GM19193 (cell line): ENCODE results near the gene FAHD2A.

Source experiments
- POLR2A ChIP-seq: IDR thresholded peaks from 4 replicates; pipeline ENCODE4 v1.6.1; 2011; ENCODE audit not compliant: insufficient read depth, insufficient read length; ENCODE audit errors: extremely low read depth

Gene FAHD2A

DNA sequence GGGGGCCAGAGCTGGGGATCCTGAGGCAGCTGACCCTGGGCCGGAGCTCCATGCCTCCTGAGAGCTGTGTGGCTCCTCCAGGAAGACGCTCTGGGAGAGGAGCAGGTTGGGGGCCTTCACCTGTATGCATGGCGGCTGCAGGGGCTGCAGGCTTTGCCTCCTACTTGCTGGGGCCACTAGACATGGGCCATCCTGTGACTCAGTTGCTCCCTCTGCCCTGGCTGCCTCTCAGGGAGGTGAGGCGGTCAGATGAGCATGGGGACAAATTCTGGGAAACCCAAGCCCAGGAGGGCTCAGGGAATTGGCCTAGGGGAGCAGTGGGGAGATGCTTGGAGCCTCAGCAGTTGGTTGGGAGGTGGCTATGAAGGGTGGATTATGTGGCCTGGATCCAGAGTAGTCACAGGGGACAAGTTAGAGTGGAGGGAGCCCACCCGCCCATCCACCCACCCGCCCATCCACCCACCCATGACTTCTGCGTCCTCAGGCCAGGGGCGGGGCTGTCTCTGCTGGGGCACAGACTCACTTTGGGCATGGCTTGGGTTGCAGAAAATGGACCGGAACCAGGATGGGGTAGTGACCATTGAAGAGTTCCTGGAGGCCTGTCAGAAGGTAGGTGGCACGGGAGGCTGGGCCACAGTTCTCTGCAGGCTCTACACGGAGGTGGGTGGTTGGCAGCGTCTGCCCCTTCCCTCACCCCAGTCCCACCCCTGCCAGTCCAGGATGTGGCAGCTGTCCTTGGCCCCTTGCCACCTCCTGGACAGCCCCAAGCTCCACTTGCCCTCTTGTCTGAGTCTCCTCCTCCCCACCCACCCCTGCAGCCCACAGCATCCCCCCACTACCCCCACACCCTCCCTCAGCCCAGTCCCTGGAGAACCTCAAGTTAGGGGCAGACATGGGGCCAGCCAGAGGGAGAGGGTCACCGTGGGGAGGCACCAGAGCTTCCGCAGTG, 19.5 kb upstream of the FAHD2A start:
- TF ChIP-seq POLR2A: no peak

DNA sequence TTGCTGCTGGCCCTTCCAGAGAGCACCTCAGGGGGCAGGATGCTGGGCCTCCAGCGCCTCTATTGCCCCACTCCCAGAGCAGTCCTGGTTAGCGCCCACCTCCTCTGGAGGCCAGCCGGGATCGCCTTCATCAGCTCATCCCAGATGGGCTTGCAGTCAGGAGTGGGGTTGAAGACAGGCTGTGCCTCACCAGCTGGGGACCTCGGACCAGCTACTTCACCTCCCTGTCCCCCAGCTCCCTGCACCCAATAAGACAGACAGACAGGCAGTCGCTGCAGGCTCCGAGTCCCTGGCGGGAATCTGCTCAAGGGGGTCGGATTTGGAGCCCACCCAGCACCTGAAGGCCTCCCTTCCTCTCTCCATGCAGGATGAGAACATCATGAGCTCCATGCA, 18.9 kb upstream of the FAHD2A start:
- TF ChIP-seq POLR2A: no peak

DNA sequence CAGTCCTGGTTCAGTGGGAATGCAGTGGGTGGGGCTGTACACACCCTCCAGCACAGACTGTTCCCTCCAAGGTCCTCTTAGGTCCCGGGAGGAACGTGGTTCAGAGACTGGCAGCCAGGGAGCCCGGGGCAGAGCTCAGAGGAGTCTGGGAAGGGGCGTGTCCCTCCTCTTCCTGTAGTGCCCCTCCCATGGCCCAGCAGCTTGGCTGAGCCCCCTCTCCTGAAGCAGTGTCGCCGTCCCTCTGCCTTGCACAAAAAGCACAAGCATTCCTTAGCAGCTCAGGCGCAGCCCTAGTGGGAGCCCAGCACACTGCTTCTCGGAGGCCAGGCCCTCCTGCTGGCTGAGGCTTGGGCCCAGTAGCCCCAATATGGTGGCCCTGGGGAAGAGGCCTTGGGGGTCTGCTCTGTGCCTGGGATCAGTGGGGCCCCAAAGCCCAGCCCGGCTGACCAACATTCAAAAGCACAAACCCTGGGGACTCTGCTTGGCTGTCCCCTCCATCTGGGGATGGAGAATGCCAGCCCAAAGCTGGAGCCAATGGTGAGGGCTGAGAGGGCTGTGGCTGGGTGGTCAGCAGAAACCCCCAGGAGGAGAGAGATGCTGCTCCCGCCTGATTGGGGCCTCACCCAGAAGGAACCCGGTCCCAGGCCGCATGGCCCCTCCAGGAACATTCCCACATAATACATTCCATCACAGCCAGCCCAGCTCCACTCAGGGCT, 17.5 kb upstream of the FAHD2A start:
- TF ChIP-seq POLR2A: no peak

DNA sequence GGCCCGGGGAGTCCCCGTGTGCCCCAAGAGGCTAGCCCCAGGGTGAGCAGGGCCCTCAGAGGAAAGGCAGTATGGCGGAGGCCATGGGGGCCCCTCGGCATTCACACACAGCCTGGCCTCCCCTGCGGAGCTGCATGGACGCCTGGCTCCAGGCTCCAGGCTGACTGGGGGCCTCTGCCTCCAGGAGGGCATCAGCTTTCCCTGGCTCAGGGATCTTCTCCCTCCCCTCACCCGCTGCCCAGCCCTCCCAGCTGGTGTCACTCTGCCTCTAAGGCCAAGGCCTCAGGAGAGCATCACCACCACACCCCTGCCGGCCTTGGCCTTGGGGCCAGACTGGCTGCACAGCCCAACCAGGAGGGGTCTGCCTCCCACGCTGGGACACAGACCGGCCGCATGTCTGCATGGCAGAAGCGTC, 16.9 kb upstream of the FAHD2A start:
- no peak for TF ChIP-seq POLR2A

DNA sequence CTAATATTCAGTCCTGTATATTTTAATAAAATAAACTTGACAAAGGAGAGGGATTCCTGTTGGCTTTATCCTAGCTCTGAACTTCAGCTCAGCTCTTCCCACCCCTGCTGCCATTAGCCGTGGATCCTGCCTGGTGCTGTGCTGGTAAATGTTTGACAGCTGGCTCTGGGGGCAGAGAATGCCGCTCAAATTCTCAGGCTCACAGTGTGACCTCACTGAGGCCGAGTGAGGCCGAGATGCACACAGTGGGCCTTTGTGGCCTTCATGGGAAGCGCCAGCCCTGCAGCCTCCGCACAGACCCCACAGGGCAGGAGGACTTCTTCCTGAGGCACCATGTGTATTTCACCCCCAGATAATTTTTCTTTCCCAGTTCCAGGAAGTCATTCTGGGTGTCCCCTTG, 16.5 kb upstream of the FAHD2A start:
- no peak for TF ChIP-seq POLR2A

DNA sequence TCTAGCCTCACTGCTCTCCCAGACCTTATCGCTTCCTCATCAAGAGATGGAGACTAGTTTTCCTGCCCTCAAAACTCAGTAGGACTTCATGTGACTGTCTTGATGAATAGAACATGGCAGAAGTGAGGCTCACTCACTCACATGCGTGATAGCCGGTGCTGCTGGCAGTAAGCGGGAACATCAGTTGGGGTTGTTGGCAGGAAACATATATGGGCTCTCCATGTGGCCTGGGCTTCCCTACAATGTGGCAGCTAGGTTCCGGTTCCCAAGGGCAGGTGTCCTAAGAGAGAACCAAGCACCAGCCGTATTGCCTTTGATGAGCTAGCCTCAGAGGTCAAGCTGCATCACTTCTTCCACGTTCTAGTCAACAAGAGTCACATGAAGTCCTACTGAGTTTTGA, 15.2 kb upstream of the FAHD2A start:
- TF ChIP-seq POLR2A: no peak

DNA sequence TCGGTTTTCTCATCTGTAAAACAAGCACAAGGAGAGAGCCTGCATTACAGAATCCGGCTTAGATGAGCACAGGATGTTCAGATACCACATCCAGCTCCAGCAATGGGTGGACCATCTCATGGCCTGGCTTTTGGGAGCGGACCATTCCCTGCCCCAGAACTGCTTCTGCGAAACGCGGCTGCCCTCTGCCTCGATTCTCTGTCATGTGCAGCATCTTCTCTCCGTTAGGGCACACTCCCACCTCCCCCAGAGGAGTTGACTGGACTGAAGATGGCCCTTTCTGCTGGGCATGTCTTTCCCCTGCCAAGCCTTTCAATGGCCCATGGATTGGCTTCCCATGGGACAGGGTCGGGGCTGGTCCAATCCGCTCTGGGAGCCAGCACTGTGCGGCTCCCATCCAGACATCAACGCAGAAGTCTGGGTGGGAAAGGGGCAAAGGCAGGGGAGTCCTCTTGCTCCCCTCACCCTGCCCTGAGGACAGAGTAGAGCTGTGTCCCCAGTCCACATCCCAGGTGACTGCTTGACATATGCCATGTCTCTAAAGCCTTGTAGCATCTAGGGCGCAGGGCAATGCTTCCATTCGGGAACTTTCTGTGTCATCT, 14.3 kb upstream of the FAHD2A start:
- no peak for TF ChIP-seq POLR2A

DNA sequence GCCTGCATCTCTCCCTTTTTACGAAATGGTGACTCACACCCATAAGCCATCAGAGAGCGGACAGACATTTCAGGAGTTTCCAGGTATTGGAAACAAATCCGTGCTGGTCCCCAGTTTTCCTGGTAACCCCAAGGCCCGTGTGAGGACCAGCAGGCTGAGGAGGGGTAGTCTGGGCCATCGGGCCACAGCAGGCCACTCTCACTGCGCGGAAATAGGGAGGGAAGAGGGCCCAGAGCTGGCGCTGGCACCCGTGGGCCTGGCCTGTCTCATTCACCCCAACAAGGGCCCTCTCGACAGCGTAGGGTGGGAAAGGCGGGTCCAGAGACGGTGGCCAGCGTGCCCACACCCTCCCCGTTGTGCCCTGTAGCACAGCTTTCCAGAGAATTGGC, 13.7 kb upstream of the FAHD2A start:
- no peak for TF ChIP-seq POLR2A

DNA sequence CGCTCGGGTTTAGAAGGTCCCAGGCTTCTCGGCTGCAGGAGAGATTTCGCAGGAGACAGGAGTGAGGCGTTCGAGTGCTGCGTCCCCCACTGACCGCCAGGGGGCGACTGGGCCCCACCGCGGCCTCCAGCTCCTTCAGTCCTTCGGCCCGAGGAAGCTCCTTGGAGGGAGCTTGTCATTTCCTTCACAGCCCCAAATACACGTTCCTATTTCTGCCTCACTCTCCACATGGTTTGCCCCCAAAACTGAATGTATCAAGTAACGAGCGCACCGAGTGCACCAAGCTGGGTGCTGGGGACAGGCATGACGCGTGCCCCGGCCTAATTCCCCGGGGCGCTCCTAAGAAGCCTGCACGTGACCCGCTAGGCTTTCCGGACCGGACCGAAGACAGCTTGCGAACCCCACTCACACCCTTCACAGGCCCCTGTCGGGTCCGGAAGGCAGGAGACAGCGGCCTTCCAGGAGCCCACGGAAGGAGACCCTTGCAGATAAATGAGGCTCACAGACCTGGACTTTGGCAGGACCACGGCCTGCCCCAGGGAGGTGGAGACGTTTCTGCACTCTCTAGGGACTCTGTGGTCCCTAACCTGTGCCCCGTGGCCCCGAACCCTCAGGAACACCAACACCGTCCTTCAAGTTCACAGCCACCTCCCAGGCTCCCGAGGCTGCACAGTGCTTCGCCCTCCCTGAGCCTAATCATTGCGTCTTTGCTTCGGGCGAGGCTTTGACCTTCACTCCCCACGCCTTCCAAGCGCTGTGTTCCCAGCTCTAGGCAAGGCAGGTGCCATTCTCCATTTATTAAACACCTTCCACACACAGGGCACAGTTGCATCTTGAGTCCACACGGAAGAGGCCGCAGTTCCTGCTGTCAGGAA, 13.0 kb upstream of the FAHD2A start:
- TF ChIP-seq POLR2A: no peak

DNA sequence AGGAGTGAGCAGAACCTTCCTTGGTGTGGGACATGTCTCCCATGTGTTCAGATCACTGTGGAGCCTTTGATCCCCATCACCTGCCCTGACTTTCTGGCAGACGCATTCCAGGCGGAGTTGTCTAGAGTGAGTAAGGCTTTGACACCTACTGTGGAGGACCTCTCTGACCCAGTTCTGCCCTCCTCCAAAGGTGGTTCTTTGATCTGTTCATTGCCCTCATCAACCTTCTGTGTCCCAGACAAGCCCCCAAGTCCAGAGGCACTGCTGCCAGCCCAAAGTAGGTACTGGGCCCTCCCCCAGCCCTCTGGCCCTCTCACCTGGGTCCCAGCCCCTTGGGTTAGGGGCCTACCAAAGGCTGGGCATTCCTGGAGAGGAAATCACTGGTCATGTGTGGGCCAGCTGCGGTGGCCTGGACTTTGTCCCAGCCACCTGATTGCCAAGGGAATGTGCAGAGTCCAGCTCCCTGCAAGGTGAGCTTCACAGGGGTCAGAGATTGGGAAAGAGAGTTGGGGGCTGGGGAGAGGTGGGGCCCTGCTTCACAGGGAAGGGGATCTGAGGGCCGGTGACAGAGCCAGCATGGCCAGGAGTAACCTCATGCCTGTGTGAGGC, 12.1 kb upstream of the FAHD2A start:
- TF ChIP-seq POLR2A: no peak

DNA sequence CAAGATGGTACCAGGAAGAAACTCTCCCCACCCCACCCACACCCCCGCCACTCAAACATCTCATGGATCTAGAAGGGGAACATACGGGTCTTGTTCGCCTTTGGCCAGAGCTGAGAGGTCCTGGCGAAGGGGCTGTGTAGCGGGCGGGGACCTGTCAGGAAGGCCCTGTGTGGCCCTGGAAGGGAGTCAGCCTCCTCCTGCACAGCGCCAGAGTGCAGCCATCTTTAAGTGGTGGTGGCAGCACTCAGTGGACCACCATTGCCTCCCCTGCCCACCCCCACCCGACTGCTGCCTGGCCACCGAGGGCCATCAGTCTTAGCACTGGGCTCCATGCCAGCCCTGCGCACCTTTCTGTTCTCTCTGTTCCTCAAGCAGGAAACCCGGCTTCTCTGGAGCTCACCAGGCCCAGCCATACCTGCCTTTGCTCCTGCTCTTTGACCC, 11.6 kb upstream of the FAHD2A start:
- TF ChIP-seq POLR2A: no peak

DNA sequence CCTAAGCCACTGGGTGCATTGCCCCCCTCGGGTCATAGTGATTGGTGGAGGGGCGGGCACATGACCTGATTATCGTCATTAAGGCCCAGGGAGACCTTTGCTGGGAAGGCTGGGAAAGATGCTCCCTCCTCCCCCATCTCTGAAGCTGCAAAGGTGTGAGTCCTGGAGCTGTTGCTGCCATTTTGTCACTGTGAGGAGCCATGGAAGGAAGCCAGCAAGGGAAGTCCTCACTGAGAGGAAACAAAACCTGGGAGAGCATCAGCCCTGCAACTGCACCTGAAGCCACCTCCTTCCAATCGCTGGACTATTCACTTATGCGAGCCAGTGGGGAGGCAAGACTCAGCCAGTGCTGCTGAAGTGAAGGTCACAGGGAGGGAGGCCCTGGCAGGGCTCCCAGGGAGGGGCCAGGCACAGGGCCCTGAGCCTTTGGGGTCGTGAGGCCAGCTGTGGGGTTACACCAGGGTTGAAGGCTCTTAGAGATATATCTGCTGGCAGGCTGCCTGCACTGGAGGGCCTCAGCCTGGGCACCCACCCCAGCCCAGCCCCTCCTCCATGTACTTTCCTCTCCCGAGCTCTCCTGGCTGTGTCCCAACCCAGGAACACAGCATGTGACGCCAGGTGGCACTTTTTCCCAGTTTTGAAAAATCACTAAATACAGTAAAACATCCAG, 10.7 kb upstream of the FAHD2A start:
- no peak for TF ChIP-seq POLR2A

DNA sequence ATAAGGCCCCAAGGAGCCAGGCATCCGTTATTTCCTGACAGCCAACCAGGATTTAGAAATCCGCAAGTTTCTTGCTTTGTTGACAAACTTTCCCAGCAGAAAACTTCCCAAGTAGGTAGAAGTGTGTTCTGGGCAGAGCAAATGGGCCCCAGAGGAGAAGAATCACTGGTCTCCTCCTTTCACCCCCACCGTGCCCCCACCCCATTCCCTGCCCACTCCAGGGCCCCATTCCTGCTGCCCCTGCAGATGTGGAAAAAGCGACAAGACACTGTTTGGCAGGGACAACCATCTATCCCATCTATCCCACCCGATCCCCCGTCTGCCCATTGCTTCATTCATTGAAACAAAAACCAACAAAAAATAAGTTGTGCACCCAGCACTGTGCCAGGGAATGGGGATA, 10.2 kb upstream of the FAHD2A start:
- TF ChIP-seq POLR2A: no peak
